HG03354 (cell line): ENCODE measurements around the gene CFAP221.

Experiments
- ATAC-seq: cut with Tn5 transposase; IDR thresholded peaks from one replicate; pipeline ENCODE4 v1.9.1; 2021; ENCODE audit warnings: mild to moderate bottlenecking; ENCODE audit not compliant: unreplicated experiment, poor library complexity, severe bottlenecking

The CFAP221 gene

DNA sequence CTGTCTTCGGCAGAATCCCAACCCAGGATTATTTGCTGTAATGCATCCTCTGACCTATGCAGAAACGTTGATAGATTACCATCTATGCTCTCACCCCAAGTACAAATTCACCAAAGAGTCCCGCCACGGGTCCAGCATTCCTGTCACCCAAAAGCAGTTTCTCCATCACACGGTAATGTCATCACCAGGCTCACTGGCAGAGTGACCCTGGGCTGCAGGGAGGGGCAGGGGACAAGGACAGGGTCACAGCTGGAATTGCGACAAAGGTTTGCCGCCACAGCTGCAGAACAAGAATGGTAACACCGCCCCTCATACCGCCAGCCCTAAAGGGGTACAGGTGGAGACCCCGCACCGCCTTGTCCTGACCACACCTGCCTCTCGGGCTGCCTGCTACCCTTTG is 94.0 kb downstream of the CFAP221 start:
- no peak for ATAC-seq

DNA sequence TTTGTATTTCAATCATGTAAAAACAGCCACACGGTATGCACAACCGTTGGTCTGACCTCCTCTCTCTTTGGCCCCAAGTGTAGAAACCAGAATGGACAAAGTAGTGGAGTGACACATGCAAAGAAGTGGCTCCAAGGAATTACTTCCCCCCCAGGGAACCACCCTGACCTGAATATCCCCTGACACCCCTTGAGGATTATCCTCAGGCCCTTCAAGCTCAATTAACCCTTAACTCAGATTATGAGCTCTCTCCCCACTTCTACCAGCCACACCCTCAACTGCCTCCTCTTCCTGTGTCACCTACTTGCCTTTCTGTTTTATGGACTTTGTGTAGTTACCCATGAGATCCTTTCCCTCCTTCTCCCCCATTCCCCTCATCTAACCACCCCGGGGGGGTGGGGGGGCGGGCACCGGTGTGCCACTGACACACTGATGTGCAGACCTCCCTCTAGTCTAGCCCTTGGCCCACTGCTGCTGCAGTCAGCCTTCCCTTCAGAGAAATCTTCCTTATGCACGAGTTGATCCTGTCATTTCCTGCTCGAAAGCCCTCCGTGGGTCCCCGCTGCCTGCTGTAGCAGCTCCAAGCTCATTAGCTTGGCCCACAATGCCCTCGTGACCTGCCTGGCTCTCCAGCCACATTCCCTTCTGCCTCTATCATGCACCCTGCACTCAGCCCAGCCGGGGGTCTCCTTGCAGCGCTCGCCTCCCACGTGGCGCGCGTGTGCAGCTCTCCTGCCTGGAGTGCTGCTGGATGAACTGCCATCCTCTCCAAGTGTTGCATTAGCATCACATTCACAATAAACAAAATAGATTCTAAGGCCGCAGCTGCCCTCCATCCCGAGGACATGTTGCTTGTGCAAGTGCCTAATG is 94.7 kb downstream of the CFAP221 start:
- ATAC-seq = no peak

DNA sequence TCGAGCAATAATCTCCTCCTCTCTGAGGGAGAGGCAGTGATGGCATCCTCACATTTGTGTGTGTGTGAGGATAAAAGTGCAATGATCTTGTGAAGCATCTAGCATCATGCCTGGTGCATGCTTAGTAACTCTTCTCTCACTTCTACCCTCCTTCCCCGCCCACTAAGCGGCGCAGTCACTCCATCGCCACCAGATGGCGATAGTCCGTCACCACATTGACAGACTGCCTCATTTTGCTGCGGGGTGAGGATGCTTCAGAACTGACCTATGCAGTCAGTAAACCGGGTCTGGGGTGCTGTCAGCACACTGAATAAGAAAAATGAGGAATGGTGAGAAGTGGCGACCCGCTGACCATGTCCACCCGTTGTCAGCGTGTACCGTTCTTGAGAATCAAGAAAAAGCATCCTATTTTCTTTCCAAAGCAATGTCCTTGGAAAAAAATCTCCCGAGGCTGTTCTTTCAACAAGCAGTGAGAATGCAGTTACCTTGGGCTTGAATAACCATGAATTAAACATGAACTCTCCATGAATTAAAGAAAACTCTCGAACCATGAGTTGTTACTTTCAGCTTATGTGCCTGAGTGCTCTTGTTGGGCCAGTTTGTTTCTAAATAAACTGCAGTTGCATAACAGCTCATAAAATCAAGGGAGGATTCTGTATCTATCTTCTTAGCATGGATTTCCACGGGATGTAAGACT is 97.5 kb downstream of the CFAP221 start:
- peak; percentile 97 for ATAC-seq

DNA sequence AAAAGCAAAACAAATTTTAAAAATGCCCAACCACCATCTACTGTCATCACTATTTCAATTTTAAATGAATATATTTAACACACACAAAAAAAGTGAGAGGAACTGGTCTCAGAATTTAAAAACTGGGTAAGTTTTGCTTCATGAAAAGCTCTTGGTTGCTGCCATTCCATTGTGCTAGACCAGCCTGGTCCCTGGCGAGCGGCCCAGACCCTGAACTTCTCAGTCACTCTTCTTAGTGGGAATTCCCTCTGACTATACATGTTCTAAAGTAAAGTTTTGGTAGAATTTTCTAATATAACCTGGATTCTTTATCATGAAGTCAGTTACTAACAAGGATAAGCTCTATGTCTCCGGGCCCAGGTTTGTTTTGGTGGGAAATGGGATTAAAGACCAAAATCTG is 99.9 kb downstream of the CFAP221 start:
- ATAC-seq = no peak

DNA sequence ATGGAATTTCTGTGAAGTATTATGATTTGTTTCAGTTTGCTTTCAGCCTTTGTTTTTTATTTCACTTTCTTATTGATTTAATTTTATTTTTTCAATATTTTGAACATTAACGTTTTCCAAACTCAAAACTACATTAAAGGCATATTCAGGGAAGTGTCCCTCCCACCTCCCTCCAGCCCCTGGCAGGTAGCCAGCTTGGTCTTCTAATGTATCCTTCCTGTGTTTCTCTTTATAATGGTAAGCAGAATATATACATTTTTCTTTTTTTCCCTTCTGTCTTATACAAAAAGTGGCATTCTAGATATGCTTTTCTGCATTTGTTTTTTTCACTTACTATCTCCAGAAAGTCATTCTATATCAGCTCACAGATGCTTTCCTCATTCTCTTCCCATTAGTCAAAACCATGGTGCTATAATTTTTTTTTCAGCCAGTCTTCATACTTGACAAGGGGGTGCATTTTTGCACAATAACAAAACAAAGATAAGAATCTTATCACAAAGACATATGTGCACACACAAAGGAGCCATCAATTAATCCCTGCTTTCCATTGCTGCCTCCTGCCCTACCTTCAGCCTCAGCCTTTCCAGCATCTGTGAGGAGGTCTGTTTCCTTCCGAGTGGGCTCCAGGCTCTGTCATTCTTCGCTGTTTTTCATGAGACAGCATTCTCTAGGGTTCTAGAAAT is 101.1 kb downstream of the CFAP221 start:
- ATAC-seq = no peak

DNA sequence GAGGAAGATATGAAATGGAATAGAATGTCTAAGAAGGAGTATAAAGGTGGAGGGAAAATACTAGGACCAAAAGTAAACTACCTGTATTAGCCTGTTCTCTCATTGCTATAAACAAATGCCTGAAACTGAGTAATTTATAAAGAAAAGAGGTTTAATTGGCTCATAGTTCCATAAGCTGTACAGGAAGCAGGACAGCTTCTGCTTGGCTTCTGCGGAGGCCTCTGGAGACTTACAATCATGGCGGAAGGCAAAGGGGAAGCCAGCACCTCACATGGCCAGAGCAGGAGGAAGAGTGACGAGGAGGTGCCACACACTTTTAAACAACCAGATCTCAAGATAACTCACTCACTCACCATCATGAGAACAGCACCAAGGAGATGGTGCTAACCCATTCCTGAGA is 101.9 kb downstream of the CFAP221 start:
- ATAC-seq = no peak

DNA sequence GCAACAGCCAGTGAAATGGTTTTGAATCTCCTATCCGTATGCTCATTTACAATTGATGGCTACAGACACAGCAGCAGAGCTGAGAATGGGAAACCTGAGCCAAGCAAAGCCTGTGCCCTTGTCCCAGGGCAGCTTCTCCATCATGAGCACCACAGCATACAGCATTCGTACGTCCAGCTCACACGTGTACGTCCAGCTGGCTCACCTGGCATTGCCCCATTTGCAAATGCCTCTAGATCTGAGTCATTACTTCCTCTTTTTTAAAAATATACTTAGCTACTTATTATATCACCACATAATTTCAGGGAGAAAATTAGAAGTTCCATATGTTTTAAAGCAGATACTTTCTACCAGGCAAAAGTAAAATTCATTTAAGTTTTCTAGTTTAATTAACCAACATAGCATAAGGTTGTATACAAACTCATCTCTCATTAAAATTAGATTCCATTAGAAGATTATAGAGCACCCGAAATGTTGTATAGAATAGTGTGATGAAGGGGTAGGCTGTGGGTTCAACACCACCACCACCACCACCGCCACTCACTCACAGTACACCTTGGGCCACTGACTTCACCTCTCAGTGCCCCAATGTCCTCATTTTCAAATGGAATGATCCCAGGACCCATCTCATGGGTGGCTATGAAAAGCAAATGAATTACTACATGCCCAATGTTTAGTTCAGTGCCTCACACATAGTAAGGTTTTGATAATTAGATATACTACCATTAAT is 103.4 kb downstream of the CFAP221 start:
- ATAC-seq = peak; percentile 95

DNA sequence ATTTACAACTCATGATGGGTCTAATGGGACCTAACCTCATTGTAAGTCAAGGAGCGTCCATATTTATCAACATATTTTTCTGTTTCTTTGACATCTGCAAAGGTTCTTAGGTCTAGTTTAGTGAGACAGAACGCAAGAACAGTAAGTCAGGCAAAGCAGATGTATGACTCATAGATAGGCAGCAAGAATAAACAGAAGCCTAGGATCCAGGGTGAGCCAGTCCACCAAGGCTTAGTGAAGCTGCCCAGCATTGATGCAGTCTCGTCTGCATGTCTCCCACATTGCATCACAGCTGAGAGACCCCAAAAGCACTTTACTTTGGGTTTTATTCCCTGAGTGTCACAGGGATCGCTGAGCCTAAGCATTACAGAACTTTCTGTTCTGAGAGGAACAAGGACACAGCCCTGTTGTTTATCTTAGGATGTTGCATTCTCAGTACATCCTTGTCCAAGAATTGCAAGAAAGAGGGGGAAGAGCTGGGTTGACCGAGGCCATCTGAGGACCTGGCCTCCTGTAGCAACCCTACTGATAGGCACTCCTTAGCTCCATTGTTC is 105.2 kb downstream of the CFAP221 start:
- no peak for ATAC-seq

DNA sequence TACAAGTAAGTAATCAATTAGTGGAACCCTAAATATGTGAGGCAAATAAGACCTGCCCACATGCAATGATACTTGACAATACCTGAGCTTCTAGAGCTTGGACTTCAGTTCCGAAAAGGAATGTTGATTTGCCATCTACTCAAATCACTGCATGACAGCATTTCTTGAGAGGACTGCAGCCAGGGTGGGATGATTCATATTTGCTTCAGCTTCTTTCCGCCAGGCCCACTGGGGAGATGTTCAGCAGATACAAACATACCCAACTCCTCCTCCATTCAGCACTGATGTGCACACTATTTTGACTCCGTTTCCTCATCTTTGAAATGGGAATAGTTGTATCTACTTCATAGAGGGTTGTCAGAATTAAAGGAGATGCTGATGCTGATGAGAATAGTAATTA is 106.0 kb downstream of the CFAP221 start:
- no peak for ATAC-seq

DNA sequence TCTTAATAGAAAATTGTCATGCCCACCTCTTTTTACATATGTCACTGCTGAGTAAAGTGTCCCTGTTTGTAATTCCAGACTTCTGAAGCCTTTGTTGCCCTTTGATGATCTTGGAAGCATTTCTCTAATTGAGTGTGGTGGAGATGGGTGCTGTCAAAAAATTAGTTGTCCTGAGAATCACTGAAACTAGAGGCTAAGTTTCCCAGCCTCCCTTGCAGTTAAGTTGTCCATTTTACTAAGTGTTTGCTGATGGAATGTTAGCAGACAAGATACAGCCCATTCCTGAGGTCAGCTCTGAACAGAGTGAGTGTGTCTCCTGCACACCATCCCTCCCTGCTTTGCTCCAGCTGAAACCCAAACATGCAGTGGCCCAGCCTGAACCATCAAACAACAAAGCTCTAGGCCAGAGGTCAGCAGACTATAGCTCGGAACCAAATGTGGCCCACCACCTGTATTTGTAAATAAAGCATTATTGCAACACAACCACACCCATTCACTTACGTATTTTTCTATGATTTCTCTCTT is 106.7 kb downstream of the CFAP221 start:
- ATAC-seq = no peak

DNA sequence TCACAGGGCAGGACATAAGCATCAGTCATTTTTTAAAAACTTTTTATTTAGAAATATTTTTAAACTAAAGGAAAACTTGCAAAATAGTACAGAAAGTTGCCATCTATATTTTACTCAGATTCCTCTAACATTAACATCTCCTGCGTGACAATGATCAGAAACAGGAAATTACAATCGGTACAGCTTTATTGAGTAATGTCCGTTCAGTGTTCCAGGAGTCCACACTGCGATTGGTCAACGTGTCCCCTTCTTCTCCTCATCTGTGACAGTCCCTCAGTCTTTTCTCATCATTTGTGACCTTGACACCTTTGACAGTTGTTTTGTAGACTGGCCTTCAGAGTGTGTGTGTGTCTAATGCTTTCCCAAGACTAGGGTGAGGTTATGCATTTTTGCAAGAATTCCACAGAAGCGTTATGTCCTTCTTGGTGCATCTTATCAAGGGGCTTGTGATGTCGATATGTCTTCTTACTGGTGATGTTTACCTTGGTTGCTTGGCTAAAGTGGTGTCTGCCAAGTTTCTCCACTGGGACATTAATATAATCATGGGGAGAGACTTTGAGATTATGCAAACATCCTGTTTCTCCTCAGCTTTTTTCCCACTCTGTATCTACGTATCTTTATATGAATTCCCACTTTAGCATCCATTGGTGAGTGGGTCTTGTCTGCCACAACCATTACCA is 113.4 kb downstream of the CFAP221 start:
- no peak for ATAC-seq

DNA sequence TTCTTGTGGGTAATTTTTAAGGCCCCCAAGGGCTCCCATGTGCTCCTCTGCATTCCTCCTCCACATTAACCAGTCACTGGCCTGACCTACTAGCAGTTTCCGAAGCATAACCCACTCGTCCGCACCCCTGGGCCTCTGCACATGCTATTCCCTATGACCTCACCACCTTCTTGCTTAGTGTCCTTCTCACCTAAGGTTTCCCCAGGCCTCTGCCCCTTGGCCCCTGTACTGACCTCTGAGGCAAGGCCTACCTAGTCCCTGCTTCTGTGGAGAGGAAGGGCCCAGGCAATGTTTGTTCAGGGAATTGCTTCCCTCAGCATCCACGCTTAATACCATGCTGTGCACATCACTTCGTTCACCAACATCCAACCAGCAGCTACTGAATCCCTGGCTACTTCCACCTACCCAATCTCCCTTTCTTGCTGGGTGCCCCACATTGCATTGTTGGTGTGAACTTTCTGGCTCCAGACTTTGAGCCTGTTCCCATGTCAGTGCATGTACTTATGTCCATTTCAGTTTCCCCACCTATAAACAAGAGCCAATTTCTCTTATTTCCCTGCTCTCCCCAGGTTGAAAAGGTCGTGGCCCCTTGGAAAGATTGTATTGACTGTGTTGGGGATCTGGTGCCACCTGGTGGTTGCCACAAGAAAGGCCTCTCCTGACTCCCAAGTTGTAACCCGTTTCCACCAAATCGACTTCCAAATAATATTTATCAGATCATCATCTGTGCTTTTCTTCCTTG is 115.5 kb downstream of the CFAP221 start:
- no peak for ATAC-seq

DNA sequence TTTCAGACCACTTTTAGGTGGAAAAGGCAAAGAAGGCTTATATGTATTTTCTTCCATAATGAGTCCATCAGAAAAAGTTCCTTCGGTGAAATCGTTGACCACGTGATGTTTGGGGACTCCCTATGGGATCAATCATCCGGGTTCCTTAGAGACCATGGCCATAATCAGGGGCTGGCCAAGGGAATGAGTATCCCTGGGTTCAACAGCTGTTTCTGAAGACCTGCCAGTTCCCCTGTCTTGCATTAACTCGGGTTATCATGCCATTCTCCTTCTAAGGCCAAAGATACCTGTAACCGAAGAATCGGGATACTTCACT is 116.1 kb downstream of the CFAP221 start:
- ATAC-seq = no peak

DNA sequence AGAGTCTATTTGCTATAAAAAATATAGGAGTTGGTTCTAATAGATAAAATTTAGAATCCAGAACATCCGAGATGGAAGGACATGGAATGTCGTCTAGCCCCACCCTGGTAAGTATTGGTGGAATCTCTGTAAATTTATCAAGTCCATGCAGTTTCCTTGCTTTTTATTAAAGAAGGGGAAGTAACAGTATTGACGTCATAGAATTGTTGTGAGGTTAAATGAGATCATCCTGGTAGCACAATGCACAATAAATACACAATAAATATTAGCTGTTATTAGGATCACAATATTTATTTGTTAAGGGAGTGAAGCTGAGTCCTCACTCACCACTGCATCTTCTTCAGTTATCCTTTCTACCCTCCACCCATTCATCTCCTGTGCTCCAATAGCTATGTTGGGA is 118.0 kb downstream of the CFAP221 start:
- no peak for ATAC-seq

DNA sequence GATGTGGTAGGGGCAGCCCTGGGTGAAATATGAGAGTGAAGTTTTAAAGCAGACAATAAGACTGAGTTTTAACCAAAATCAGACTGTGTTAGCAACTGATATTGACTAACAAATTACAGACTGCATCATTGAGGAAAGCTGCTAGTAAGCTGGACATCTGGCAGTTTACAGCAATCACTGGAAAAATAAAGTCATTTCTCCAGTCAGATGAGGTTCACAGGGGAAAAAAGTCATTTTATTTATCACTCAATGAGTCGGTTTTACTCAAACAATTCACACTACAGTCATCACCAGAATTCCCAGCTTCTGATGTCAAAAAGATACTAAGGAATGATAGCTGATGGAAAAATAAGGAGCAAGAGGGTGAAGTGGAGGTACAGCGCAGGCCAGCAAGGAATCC is 124.3 kb downstream of the CFAP221 start:
- ATAC-seq = no peak

DNA sequence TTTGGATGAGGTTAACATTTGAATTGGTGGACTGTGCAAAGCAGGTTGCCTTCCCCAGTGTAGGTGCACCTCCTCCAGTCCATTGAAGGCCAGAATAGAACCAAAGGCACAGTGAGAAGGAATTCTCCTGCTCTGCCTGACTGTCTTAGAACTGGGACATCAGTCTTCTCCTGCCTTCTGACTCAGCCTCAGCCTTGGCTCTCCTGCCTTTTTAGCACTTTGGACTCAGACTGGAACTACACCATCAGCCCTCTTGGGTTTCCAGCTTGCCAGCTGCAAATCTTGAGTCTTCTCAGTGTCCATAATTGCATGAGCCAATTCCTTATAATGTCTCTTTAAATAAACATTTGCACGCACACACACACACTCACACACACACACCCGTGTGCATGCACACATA is 126.8 kb downstream of the CFAP221 start:
- no peak for ATAC-seq

DNA sequence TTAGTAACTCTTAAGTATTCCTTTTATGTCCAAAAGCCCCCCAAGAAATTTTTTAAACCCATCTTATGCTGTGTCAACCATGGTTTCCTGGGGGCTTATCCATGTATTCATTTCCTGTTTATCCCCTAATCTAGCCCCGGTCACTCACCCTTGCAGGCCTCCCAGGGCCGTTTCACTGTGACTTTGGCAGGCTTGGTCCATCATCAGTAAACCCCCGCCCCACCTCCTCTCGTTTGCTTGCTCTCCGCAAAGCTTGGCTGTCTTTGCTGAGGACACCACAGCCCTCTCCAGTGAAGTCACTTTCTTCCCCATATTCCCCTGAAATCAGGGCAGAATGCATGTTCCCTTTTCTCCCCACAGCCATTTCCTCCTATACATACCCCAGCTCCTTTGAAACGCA is 127.5 kb downstream of the CFAP221 start:
- ATAC-seq = no peak

DNA sequence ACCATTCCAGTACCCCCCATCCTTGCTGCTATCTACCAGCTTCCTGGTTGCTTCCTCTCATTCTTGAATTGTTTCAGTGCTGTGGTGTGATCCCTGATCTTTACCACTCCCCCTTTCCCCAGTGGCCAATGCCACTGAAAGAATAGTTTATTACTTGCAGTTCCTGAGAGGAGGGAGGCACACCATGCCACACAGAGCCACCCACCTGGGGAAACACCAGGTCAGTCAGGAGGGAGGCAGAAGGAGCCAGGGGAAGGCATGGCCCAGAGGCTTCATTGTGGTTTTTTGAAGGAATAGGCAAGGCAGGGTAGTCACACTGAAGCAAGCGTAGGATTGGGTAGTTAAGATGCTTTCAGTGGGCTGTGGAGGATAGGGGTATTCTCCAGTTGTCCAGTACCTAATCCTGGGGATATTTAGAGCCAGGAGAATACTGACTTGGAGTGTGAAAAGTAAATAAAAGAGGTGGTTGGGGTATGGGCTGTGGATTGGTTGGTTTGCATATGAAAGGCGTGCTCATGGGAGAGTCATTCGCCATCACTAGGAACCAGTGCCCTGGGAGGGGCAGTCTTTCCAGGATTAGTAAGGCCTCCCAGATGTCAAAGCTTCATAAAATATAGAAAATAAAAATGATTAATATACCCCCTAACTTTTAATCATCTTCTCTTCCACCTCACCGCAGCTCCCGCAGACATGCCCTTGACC is 128.1 kb downstream of the CFAP221 start:
- no peak for ATAC-seq
